ENCODE data around the gene PBRM1.
A peak's percentile ranks its signal among the peaks of the same experiment; 100 is the strongest.

PBRM1 gene

GRCh38 chr3:52520716-52521487 lies 164.8 kb downstream of the PBRM1 start:
- H3K4me3 ChIP-seq = no peak overlapping the region
- H3K27ac ChIP-seq = no peak overlapping the region

- H3K4me3 ChIP-seq = no peak overlapping the region
- no peak overlapping the region for H3K27ac ChIP-seq
These were observed 165.5 kb downstream of the PBRM1 start for GRCh38 chr3:52520141-52520667.

- Histone ChIP-seq H3K27ac (no peak overlapping the region), H3K4me3 (no peak overlapping the region)
These were observed 166.1 kb downstream of the PBRM1 start for GRCh38 chr3:52519445-52520140.

DNA sequence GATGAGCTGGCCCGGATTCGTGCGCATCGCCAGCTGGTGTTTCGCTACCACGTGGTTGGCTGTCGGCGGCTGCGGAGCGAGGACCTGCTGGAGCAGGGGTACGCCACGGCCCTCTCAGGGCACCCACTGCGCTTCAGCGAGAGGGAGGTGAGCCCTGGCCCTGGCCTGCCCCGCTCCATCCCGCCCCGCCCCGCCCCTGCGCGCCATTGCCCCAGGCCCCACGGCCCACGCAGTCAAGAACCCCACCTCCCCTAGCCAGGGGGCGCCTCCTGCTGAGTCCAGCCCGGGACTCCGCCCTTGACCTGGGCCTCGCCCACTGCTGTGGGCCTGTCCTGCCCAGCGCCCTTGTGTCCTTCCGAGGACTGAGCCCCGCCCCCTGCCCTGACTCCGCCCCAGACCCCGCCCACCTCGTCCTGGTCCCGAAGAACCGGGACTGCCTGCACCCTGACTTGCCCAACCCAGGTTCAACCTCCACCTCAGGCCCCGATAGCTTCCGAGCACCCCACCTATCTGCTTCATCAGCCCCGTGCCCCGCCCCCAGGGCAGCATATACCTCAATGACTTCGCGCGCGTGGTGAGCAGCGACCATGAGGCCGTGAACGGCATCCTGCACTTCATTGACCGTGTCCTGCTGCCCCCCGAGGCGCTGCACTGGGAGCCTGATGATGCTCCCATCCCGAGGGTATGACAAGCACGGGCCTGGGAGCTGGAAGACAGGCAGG lies 166.8 kb downstream of the PBRM1 start:
- Histone ChIP-seq H3K4me3 (peak overlapping the region in 3 of 7 experiments; percentile 0 to 14 (median 4)), H3K27ac (peak overlapping the region in 1 of 21 experiments; percentile 15)

- H3K27ac ChIP-seq = no peak overlapping the region
- peak overlapping the region in 1 of 7 experiments; percentile 14 for H3K4me3 ChIP-seq
These were observed 167.7 kb downstream of the PBRM1 start for GRCh38 chr3:52517796-52518722.

DNA sequence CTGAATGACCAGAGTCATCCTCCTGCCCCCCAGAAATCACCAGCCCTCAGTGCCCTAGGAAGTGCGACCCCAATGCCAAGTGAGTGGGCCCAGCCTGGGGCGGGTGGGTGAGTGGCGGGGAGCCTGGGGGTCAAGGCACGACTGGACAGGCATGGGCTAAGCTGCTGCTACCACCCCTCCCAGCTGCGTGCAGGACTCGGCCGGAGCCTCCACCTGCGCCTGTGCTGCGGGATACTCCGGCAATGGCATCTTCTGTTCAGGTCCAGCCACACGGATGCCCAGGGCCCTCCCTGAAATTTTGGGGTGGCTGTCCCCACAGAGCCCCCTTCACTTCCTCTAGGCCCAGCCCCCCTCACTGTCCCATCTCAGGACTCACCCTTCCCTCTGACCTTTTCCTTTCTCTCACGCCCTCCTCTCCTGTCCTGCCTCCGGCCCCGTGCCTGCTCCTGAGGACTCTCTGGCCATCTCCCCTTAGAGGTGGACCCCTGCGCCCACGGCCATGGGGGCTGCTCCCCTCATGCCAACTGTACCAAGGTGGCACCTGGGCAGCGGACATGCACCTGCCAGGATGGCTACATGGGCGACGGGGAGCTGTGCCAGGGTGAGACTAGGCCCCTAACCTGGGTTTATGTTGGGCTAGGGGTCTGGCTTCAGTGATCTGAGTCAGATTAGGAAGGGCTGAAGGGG lies 169.1 kb downstream of the PBRM1 start:
- Histone ChIP-seq H3K27ac (no peak overlapping the region), H3K4me3 (no peak overlapping the region)

- no peak overlapping the region for H3K27ac ChIP-seq
- H3K4me3 ChIP-seq = no peak overlapping the region
These were observed 170.5 kb downstream of the PBRM1 start for GRCh38 chr3:52515192-52515591.

DNA sequence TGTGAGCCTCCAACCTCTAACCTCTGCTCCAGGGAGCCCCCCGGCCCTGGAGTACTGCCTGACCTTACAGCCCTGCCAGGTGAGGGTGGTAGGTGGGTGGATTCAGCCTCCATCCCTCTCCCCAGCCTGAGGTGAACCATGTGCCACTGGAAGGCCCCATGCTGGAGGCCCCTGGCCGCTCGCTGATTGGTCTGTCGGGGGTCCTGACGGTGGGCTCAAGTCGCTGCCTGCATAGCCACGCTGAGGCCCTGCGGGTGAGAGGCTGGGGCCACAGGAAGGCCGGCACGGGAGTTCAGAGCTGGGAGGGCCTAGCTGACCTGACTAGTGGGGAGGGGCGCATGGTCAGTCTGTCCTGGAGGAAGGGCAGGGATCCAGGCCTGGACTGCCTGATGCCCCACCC lies 171.1 kb downstream of the PBRM1 start:
- no peak overlapping the region for H3K4me3 ChIP-seq
- no peak overlapping the region for H3K27ac ChIP-seq

GRCh38 chr3:52513281-52513680 lies 172.4 kb downstream of the PBRM1 start:
- Histone ChIP-seq H3K27ac (no peak overlapping the region), H3K4me3 (no peak overlapping the region)

- no peak overlapping the region for H3K4me3 ChIP-seq
- no peak overlapping the region for H3K27ac ChIP-seq
These were observed 173.0 kb downstream of the PBRM1 start for GRCh38 chr3:52512727-52513126.

GRCh38 chr3:52512105-52512504 lies 173.6 kb downstream of the PBRM1 start:
- Histone ChIP-seq H3K27ac (no peak overlapping the region), H3K4me3 (no peak overlapping the region)

- Histone ChIP-seq H3K27ac (no peak overlapping the region), H3K4me3 (no peak overlapping the region)
These were observed 174.2 kb downstream of the PBRM1 start for GRCh38 chr3:52511509-52511908.

DNA sequence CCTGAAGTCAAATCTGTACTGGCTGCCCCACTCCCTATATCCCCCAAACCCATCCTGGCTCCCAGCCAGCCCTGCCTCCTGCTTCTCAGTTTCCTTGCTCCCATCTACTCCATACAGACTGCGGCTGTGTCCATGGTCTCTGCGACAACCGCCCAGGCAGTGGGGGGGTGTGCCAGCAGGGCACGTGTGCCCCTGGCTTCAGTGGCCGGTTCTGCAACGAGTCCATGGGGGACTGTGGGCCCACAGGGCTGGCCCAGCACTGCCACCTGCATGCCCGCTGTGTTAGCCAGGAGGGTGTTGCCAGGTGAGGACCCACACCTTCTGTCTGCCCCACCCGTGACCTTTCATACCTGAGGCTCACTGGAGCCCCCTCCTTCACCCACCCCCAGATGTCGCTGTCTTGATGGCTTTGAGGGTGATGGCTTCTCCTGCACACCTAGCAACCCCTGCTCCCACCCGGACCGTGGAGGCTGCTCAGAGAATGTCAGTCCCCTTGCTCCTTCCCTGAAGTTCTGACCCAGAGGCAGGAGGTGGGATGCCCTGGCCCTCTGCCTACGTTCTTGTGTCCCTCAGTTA lies 175.9 kb downstream of the PBRM1 start:
- Histone ChIP-seq H3K4me3 (no peak overlapping the region), H3K27ac (no peak overlapping the region)

DNA sequence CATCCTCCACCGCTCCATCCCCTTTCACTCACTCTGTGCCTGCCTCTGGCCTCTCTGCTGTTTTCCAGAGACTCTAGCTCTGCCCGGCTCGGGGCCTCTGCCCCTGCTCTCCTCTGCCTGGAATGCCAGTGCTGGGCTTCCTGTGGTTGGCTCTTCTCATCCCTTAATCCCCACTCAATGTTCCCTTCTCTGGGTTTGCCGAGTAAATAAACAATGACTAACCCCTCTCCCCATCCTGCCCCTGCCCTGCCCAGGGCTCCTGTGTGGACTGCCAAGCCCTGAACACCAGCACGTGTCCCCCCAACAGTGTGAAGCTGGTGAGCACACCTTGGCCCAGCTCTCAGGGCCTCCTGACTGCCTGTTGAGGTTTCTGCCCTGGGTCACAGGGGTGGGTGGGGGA lies 178.4 kb downstream of the PBRM1 start:
- no peak overlapping the region for H3K27ac ChIP-seq
- no peak overlapping the region for H3K4me3 ChIP-seq

DNA sequence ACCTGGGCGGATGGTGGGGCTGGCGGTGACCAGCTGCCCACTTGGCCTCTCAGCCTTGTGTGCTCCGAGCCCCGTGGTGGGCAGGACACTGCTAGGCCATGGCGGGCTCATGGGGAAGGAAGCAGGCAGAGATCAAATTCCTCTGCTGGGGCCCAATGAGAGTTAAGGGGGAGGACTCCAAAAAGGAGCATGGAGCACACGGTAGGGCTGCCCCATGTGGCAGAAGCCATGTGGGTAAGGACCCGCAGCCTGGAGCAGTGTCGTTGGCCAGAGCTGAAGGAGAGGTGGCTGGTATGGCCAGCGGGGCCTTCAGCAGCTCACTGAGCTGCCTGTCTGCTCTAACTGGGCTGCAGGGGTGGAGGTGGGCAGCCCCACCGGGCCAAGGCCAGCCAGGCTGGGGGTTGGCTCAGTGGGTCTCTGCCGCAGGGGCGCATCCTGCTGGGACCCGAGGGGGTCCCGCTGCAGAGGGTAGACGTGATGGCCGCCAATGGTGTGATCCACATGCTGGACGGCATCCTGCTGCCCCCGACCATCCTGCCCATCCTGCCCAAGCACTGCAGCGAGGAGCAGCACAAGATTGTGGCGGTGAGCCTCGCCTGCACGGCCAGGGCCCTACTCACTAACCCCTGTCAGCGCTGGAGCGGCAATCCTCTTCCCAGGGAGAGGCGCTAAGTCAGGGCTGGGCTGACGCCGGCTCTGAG lies 179.3 kb downstream of the PBRM1 start:
- H3K27ac ChIP-seq = no peak overlapping the region

DNA sequence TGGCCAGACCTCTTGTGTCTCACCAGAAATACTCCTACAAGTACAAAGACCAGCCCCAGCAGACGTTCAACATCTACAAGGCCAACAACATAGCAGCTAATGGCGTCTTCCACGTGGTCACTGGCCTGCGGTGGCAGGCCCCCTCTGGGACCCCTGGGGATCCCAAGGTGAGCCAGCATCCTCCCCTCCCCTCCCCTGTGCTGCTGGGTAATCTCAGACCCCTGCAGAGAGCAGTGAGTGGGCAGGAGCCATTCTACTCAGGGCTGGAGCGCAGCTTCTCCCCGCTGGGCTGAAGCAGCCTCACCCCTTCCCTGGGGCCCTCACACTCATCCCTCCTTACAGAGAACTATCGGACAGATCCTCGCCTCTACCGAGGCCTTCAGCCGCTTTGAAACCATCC lies 180.7 kb downstream of the PBRM1 start:
- H3K4me3 ChIP-seq = no peak overlapping the region
- no peak overlapping the region for H3K27ac ChIP-seq

More for the DNA sequence above, 179.3 kb downstream of the PBRM1 start:
- H3K4me3 ChIP-seq = no peak overlapping the region

DNA sequence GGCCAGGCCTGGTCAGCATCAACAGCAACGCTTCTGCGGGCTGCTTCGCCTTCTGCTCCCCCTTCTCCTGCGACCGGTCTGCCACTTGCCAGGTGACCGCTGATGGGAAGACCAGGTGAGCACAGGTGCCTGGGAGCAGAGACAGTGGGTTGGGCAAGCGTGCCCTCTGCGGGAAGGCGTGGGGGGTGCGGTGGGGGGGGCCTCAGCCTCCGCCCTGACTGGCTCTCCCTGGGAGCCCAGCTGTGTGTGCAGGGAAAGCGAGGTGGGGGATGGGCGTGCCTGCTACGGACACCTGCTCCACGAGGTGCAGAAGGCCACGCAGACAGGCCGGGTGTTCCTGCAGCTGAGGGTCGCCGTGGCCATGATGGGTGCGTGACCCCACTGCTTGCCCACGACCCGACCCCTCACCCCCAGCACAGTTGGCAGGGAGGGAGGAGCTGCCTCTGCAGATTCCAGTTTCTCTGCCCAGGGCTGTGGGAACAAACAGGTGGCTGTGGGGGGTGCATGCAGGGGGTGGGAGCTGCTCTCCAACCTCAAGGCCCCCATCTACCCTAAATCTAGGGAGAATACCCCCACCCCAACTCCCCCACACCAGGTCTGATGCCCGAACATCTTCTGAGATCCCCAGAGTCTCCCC lies 181.8 kb downstream of the PBRM1 start:
- Histone ChIP-seq H3K27ac (no peak overlapping the region), H3K4me3 (no peak overlapping the region)

All from skin epidermis (tissue), 12 donors.